Measurements from ENCODE around the gene ING5.

Gene ING5

DNA sequence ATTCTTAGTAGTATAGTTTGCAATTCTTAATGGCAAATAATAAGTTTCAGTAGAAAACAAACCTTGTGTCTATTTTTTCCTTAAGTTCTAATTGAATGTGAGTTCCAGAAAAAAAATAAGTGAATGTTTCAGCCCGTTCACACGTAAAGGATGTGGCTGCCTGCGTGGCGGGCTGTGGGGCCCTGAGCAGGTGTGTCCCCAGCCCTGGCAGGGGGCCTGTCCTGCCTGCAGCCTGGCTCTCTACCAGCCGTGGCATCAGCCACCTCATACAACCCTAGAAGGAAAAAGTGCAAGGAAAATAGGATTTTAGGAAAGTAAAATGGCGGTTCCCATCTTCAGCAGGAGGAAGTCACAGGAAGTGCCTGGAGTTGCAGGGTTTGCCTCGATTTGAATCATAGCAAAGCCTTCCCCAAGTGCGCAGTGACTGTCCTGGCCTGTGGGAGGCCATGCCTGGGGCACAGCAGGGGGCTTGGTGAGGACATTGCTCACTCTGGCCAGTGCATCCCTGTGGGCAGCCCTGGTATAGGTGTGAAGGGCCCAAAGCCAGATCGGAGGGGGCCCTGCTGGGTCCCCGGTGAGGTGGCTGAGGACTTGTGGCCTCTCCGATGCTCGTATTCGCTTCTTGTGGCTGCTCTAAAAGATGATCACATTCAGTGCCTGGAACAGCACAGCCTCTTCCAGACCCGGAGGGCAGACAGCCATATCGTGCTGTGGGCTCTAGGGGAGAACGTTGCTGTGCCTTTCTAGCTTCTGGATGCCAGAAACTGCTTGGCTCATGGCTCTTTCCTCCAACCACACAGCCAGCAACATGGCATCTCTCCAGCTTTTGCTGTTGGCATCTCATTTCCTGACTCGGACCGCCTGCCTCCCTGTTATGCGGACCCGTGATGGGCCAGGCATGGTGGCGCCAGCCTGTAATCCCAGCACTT, 27.8 kb upstream of the ING5 start:
- TF ChIP-seq GABPA (IDR thresholded peaks at IDR 0.05; ENCODE audit: low read depth) (no peak), SPI1 (IDR thresholded peaks at IDR 0.05; ENCODE audit: borderline replicate concordance, low read depth) (no peak), POLR2AphosphoS5 (IDR thresholded peaks at IDR 0.05; ENCODE audit: low read depth) (no peak)
- TF ChIP-seq, protein P1, sequence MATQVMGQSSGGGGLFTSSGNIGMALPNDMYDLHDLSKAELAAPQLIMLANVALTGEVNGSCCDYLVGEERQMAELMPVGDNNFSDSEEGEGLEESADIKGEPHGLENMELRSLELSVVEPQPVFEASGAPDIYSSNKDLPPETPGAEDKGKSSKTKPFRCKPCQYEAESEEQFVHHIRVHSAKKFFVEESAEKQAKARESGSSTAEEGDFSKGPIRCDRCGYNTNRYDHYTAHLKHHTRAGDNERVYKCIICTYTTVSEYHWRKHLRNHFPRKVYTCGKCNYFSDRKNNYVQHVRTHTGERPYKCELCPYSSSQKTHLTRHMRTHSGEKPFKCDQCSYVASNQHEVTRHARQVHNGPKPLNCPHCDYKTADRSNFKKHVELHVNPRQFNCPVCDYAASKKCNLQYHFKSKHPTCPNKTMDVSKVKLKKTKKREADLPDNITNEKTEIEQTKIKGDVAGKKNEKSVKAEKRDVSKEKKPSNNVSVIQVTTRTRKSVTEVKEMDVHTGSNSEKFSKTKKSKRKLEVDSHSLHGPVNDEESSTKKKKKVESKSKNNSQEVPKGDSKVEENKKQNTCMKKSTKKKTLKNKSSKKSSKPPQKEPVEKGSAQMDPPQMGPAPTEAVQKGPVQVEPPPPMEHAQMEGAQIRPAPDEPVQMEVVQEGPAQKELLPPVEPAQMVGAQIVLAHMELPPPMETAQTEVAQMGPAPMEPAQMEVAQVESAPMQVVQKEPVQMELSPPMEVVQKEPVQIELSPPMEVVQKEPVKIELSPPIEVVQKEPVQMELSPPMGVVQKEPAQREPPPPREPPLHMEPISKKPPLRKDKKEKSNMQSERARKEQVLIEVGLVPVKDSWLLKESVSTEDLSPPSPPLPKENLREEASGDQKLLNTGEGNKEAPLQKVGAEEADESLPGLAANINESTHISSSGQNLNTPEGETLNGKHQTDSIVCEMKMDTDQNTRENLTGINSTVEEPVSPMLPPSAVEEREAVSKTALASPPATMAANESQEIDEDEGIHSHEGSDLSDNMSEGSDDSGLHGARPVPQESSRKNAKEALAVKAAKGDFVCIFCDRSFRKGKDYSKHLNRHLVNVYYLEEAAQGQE (IDR thresholded peaks at IDR 0.05; ENCODE audit: insufficient replicate concordance, low read depth) = no peak
- TF ChIP-seq, protein P2, sequence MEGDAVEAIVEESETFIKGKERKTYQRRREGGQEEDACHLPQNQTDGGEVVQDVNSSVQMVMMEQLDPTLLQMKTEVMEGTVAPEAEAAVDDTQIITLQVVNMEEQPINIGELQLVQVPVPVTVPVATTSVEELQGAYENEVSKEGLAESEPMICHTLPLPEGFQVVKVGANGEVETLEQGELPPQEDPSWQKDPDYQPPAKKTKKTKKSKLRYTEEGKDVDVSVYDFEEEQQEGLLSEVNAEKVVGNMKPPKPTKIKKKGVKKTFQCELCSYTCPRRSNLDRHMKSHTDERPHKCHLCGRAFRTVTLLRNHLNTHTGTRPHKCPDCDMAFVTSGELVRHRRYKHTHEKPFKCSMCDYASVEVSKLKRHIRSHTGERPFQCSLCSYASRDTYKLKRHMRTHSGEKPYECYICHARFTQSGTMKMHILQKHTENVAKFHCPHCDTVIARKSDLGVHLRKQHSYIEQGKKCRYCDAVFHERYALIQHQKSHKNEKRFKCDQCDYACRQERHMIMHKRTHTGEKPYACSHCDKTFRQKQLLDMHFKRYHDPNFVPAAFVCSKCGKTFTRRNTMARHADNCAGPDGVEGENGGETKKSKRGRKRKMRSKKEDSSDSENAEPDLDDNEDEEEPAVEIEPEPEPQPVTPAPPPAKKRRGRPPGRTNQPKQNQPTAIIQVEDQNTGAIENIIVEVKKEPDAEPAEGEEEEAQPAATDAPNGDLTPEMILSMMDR (IDR thresholded peaks at IDR 0.05; ENCODE audit: insufficient read depth, low read length) = no peak
- Histone ChIP-seq H3K27me3 (ENCODE audit: insufficient read depth, poor library complexity, severe bottlenecking) (no peaks in the 10 kb centered on the region), H3K27ac (replicated peaks) (no peak overlapping the region), H3K4me3 (replicated peaks; ENCODE audit: insufficient read depth, low read length) (no peak overlapping the region)
- DNase-seq (ENCODE audit: low read depth in 1 of 2, low spot score in 1 of 2) = no peak

DNA sequence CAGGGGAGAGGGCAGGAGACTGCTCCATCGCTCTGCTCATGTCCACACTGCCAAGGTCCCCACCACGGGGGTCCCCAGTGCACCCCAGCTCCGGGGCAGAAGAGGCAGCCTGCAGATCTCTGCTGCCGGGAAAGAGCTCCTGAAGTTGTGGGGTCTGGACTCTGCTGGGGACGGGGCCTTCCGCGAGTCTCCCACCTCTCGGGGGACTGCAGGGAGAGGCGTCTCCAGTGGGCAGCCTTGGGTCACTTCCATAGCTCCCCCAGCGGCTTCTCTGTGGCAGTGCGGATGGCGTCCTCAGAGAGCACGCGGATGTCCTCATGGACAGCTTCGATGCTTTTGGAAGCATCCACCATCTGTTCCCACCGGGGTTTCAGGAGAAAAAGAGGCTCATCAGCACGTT, 26.0 kb upstream of the ING5 start:
- H3K4me3 ChIP-seq (replicated peaks; ENCODE audit: insufficient read depth, low read length) = no peak overlapping the region
- H3K27me3 ChIP-seq (ENCODE audit: insufficient read depth, poor library complexity, severe bottlenecking) = no peaks in the 10 kb centered on the region
- H3K27ac ChIP-seq (replicated peaks) = no peak overlapping the region
- TF ChIP-seq SPI1 (IDR thresholded peaks at IDR 0.05; ENCODE audit: borderline replicate concordance, low read depth) (no peak), POLR2AphosphoS5 (IDR thresholded peaks at IDR 0.05; ENCODE audit: low read depth) (no peak), GABPA (IDR thresholded peaks at IDR 0.05; ENCODE audit: low read depth) (no peak)
- TF ChIP-seq, protein P1 (IDR thresholded peaks at IDR 0.05; ENCODE audit: insufficient replicate concordance, low read depth) = no peak
- TF ChIP-seq, protein P2 (IDR thresholded peaks at IDR 0.05; ENCODE audit: insufficient read depth, low read length) = no peak
- DNase-seq (ENCODE audit: low read depth in 1 of 2, low spot score in 1 of 2) = no peak

DNA sequence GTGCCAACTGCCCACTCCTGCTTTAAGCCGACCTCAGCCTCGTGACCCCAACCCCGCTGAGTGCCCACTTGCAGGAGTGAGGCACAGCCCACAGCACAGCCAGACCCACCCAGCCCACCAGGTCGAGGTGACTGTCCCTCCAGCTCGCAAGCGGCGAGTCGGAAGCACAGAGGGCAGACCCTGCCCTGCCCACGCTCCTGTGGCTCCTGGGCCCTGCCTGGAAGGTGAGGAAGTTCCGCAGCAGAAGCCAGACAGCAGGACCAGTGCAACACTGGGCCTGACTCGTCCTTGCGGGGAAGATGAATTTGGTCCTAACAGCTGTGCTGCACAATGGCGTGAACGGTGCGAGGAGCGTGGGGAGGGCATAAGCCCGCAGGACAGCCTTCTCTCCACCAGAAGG, 25.2 kb upstream of the ING5 start:
- H3K27ac ChIP-seq (replicated peaks) = no peak overlapping the region
- DNase-seq (ENCODE audit: low read depth in 1 of 2, low spot score in 1 of 2) = no peak
- H3K27me3 ChIP-seq (ENCODE audit: insufficient read depth, poor library complexity, severe bottlenecking) = no peaks in the 10 kb centered on the region
- TF ChIP-seq, protein P1 (IDR thresholded peaks at IDR 0.05; ENCODE audit: insufficient replicate concordance, low read depth) = no peak
- TF ChIP-seq, protein P2 (IDR thresholded peaks at IDR 0.05; ENCODE audit: insufficient read depth, low read length) = no peak
- TF ChIP-seq SPI1 (IDR thresholded peaks at IDR 0.05; ENCODE audit: borderline replicate concordance, low read depth) (no peak), GABPA (IDR thresholded peaks at IDR 0.05; ENCODE audit: low read depth) (no peak), POLR2AphosphoS5 (IDR thresholded peaks at IDR 0.05; ENCODE audit: low read depth) (peak; percentile 32; the same call in 1 of the 2 replicates)
- no peak overlapping the region for H3K4me3 ChIP-seq (replicated peaks; ENCODE audit: insufficient read depth, low read length)

Measured in HL-60 (cell line).